ENCODE data around the gene GDI1.

DNA sequence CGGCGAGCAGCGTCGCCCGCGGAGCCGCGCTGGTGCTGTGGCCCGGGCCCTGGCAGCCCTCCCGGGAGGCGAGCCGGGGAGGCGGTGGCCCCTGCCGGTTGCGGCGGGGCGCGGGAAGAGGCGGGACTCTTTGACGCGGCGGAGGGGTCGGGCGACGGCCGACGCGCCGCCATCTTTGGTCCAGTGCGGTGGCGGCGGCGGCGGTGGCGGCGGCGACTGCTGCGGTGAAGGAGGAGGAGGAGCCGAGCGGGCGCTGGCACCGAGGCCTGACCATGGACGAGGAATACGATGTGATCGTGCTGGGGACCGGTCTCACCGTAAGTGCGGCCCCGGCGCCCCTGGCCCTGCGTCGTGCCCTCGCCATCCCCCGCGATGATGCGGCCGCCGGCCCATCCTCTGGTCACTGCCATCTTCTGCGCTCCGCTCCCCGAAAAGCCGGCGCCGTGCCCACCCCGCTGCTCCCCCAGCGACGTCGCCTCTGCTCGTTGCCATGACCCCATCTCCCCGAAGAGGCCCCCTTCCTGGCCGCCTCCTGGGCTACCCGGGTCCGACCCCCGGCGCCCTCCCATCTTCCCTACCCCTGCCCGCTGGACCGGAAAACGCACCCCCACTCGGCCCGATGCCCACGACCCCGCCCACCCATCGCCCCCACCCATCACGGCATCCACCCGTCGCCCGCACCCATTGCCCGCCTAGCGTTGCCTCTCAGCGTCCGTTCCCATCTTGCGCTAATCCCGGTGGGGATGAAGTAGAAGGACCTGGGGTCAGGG is at the start of gene GDI1:
- TF ChIP-seq, protein P1, sequence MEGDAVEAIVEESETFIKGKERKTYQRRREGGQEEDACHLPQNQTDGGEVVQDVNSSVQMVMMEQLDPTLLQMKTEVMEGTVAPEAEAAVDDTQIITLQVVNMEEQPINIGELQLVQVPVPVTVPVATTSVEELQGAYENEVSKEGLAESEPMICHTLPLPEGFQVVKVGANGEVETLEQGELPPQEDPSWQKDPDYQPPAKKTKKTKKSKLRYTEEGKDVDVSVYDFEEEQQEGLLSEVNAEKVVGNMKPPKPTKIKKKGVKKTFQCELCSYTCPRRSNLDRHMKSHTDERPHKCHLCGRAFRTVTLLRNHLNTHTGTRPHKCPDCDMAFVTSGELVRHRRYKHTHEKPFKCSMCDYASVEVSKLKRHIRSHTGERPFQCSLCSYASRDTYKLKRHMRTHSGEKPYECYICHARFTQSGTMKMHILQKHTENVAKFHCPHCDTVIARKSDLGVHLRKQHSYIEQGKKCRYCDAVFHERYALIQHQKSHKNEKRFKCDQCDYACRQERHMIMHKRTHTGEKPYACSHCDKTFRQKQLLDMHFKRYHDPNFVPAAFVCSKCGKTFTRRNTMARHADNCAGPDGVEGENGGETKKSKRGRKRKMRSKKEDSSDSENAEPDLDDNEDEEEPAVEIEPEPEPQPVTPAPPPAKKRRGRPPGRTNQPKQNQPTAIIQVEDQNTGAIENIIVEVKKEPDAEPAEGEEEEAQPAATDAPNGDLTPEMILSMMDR (IDR thresholded peaks at IDR 0.05), result no peak
- no peak for TF ChIP-seq POLR2A (IDR thresholded peaks at IDR 0.05)
